ENCODE results near the gene ZNF648.
"Not testable (repeated sequence)": the region's sequence is repeated elsewhere in the genome, so short reads cannot be mapped to it uniquely, and the experiment has no call there.

ZNF648 gene, protein sequence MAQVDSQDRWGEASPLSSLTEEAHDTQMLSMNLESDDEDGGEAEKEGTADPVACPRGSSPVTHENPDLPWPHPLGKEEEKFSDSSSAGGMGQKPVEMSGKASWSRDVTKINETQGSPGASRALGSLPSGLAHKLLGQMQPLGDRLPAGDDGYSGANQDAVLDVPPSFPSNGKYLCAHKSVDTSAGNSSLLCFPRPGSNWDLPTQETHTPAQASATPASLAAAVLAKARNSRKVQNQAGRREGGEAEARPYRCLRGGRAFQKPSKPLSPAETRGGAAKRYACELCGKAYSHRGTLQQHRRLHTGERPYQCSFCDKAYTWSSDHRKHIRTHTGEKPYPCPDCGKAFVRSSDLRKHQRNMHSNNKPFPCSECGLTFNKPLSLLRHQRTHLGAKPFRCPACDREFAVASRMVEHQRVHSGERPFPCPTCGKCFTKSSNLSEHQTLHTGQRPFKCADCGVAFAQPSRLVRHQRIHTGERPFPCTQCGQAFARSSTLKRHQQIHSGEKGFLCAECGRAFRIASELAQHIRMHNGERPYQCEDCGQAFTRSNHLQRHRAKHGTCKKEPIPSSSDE

DNA sequence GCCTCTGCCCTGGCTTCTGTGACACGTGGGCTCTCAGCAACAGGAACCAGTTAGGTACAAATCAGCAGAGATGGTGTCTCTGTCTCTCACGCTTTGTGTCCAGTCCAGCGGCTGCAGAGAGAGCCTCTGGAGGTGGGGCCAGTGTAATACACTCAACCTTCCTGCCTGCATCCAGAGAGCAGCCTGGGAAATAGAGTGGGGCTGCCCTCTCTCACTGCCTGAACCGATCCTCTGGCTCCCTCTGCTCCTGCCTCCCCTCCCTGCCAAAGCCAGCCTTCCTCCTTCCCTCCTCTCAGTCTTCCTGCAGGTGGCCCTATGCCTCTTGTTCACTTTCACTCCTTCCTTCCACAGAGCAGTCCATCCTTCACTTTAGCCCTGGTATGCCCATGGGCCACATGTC is at the start of gene ZNF648:
TSS of gene ZNF648 (minus strand) at position 119 of the 400 bp plus-strand sequence. CDS start 3,702 bp downstream, outside the sequence.
- no peak for DNase-seq (ENCODE audit: low read depth in 2 of 2)

GRCh38 chr1:182110635-182111034 is 49.1 kb upstream of the ZNF648 start:
- no peak for DNase-seq (ENCODE audit: low read depth in 2 of 2)

GRCh38 chr1:182109771-182110170 is 48.3 kb upstream of the ZNF648 start:
- DNase-seq (ENCODE audit: low read depth in 2 of 2), result no peak

DNA sequence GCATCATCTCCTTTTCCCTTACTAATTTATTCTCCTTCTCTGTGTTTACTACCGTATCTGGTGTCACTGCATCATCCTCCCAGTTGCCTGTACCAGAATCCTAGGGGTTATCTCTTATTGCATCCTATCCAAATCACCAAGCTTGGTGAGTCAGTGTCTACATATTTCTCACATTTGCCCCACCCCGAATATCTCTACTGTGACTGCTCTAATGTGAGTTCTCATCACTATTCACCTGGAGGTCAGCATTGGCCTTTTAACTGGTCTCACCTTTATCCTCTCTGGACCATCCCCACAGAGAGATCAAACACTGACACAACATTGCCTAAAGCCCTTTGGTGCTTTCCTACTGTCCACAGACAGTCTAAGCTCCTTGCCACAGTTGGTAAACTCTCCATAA is 45.7 kb upstream of the ZNF648 start:
- DNase-seq (ENCODE audit: low read depth in 2 of 2), result no peak

DNA sequence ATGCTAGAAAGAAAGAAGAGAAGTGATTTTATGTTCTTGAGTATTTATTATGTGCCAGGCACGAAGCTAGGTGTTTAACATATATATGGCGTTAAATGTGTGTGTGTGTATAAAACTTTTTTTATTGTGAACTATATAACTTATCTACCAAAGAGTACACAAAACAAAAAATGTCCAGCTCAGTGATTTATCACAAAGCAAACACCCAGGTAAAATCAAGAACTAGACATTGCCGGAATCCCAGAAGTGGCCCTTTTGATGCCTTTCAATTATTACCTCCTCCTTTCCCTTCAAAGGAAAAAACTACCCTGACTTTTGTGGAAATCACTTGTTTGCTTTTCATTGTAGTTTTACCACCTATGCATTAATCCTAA is 40.5 kb upstream of the ZNF648 start:
- DNase-seq (ENCODE audit: low read depth in 2 of 2), result no peak

GRCh38 chr1:182101415-182102042 is 40.0 kb upstream of the ZNF648 start:
- no peak for DNase-seq (ENCODE audit: low read depth in 2 of 2)

GRCh38 chr1:182098301-182098700 is 36.8 kb upstream of the ZNF648 start:
- DNase-seq (ENCODE audit: low read depth in 2 of 2), result no peak

DNA sequence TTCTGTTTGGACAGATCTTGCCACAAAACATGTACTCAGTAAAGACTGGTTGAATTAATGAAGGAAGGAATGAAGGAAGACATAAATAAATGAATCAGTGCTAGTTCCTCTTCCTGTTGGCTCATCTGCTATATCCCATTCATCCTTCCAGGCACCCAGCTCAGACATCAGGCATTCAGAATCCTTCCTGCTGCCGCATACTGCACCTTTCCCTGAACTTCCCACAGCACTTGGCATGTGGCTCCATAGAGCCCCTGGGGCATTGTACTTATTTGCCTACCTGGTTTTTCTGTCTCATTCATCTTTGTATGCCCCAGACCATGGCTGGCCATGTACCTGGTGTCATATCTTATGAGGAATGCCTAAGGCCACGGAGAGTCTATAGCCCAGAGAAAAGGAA is 34.4 kb upstream of the ZNF648 start:
- no peak for DNase-seq (ENCODE audit: low read depth in 2 of 2)

GRCh38 chr1:182094514-182095005 is 33.0 kb upstream of the ZNF648 start:
- DNase-seq (ENCODE audit: low read depth in 2 of 2), result not testable (repeated sequence)

GRCh38 chr1:182093781-182094180 is 32.3 kb upstream of the ZNF648 start:
- no peak for DNase-seq (ENCODE audit: low read depth in 2 of 2)

GRCh38 chr1:182092336-182092735 is 30.8 kb upstream of the ZNF648 start:
- no peak for DNase-seq (ENCODE audit: low read depth in 2 of 2)

GRCh38 chr1:182091083-182091482 is 29.6 kb upstream of the ZNF648 start:
- DNase-seq (ENCODE audit: low read depth in 2 of 2), result no peak

GRCh38 chr1:182087719-182088350 is 26.3 kb upstream of the ZNF648 start:
- DNase-seq (ENCODE audit: low read depth in 2 of 2), result no peak

GRCh38 chr1:182087304-182087703 is 25.8 kb upstream of the ZNF648 start:
- DNase-seq (ENCODE audit: low read depth in 2 of 2), result no peak

DNA sequence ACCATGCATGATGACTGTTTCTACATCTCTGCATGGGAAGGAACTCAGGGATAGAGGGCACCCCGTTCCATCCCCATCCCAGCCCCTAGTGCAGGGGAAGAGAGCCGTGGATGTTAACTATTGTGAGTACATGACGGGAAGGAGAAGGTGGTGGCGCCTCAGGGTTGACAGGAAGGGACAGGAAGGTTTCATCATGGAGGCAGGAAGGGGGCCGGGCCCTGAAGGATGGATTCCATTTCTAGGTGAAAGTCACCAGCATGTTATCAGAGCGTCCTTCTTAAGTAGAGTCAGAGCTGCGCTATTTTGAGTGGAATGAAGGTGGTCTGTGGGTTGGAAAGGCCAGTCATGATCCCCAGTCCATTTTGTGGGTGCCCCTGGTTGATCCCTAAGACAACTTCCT is 25.1 kb upstream of the ZNF648 start:
- no peak for DNase-seq (ENCODE audit: low read depth in 2 of 2)

- no peak for DNase-seq (ENCODE audit: low read depth in 2 of 2)
Observed at GRCh38 chr1:182086136-182086535, 24.6 kb upstream of the ZNF648 start.

DNA sequence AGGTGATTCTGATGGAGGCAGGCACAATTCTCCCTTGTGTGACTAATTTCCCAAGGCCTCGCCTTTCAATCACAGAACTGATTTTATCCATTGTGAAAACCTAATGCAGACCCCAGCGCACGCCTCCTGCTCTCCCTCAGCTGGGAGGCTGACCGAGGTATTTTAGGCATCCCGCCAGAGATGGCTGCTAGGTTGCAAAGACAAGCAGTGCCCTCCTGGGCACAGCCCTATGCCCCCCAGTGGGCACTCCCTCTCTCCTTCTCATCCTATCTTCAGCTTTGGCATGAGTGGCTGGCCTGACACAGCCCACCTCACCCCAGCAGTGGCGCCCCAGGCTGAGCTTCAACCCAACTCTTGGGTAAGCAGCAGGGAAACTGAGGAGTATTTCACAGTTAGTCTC is 24.2 kb upstream of the ZNF648 start:
- no peak for DNase-seq (ENCODE audit: low read depth in 2 of 2)

GRCh38 chr1:182084487-182085316 is 23.2 kb upstream of the ZNF648 start:
- DNase-seq (ENCODE audit: low read depth in 2 of 2), result peak; percentile 54 to 84

GRCh38 chr1:182083851-182084486 is 22.5 kb upstream of the ZNF648 start:
- DNase-seq (ENCODE audit: low read depth in 2 of 2), result no peak

DNA sequence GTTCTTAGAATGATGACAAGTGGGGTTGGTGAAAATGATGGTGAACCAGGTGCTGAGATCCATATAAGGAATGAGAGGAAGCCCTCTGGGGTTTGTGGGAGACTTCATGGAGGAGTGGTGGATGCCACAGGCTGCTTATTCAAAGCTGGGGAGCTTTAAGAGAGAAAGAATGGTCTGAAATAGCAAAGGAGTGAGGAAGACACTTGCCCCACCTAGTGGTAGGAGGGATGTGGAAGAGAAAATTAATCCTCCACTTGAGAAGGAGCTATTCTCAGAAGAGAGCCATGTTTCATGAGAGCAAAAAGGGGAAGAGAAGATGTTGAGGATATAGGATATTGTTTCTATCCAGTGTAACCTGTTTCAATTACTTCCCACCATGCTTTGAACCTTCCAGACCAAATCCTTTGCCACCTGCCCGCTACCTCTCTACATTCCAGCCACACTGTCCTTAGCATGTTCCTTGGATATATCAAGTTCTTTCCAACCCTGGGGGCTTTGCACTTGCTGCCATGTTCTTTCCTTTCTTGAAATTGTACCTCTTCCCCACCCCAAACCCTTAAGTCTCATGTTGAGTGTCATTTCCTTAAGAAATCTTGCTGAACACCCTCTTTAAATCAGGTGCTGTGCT is 19.6 kb upstream of the ZNF648 start:
- DNase-seq (ENCODE audit: low read depth in 2 of 2), result no peak

DNA sequence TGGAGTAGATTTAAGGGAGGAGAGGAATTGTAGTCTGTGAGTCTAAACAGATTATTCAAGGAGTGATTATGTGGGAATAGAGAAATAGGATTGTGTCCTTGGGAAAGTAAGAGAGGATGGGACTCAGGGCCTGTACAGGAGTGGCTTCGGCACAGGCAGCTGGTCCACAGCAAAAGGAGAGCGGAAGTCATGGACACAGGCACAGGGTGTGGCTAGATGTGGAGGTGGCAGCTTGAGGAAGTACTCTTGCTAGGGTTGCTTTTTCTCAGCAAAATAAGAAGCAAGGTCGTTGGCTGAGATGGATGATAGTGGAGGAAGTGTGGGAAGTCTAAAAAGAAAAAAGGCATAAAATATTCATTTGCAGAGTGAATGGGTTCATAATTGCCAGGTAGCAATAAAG is 18.5 kb upstream of the ZNF648 start:
- DNase-seq (ENCODE audit: low read depth in 2 of 2), result no peak

Measured in stimulated activated CD4-positive, alpha-beta T cell treated with anti-CD3 and anti-CD28 coated beads, Interleukin-12 subunit alpha, Interleukin-12 subunit beta, amount 100 ng/mL, for 24 hours (primary cell).